Measurements from ENCODE around the gene CCNK. TPM values are rescaled to one million over a fixed set of nuclear protein-coding genes. Genes with fewer than 3 reads are reported as not detected.

The CCNK gene
- total and polyA plus RNA-seq, 10 of the 15 experiments (the other 5 are each of a cell fraction or from before 2014, with no cell fraction given): 10.8 to 88.0 (median 22.5) TPM

DNA sequence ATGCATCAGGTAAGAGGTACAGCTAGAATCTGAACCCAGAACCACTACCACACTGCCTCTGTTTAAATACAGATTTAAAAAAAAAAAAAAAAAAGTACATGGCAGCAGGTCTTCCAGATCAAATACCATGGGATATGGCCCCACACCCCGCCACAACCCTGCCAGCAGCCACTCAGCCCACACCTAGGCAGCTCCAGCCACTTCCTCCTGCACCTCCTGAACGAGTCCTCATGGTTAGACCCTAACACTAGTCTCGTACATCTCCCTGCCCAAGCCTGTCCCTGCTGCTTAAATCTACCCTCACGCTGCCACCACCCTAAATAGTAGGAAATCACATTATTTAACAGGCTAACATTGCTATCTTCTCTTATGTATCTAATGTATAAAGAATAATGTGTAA is 13.1 kb upstream of the CCNK start:
- POLR2A ChIA-PET: no interaction called here
- RAD21 ChIA-PET (ENCODE audit: unreplicated experiment): no interaction called here

DNA sequence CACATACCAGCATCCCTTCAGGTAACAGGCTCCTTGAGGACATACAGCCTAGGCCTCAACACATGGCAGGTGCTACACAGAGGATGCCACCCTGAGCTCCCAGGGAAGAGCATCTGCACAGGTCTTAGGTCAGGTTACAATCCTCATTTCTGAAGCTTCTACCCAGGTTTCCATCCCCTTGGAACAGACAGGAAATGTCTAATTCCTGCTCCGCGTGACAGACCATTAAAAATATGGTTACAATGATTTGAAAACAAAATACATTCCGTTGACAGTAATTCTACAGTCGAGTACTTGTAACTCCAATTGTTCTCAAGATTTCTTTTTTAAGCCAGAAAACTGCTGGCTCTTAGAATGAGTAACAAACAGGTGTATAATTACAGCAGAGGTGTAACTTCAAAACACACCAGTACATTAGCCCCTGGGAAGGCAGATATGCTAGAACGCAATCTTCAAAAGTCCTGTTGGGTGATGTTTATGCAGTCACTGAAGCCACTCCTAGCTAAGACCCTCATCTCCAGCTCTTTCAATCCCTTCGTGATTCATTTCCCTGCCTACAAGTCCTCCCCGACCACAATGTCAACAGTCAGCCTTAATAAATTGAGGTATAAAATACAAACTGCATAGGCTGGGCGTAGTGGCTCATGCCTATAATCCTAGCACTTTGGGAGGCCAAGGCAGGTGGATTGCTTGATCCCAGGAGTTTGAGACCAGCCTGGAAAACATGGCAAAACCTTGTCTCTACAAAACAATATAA is 12.2 kb upstream of the CCNK start:
- ATAC-seq (no peak), DNase-seq (ENCODE audit: low read depth, low spot score) (no peak), FAIRE-seq (no peak)
- H3K9ac ChIP-seq (ENCODE audit: control insufficient read depth, insufficient read depth, low read length): no peak overlapping the region
- H3K4me3 ChIP-seq: no peak overlapping the region
- intact Hi-C loops (cut with micrococcal nuclease; ENCODE audit: unreplicated experiment): no loop called here
- WGBS (ENCODE audit: insufficient coverage, insufficient replicate concordance, low lambda C conversion rate, missing lambda C conversion rate): 92% methylated on average over 8 of the region's 8 CpGs
- SMC1A ChIA-PET (ENCODE audit: uncharacterized antibody, unreplicated experiment): no interaction called here
- BruUV-seq (replicated peaks): no TSS peak
- H3K4me2 ChIP-seq (ENCODE audit: control insufficient read depth, insufficient read depth): no peak overlapping the region
- RAD21 ChIA-PET (ENCODE audit: unreplicated experiment): no interaction called here
- H3K36me3 ChIP-seq (ENCODE audit: control insufficient read depth in 2 of 2, insufficient read depth in 2 of 2, low read length in 1 of 2): peaks cover 9 to 12% of the 10 kb centered on the region in 2 experiments
- no peak overlapping the region for H2AFZ ChIP-seq (ENCODE audit: control insufficient read depth, low read depth, low read length)
- 0 out of 2 replicates have a peak, but pooled peaks cover 3% of the 10 kb centered on the region for H4K20me1 ChIP-seq (ENCODE audit: control insufficient read depth, insufficient read depth)
- TF ChIP-seq, protein P1, sequence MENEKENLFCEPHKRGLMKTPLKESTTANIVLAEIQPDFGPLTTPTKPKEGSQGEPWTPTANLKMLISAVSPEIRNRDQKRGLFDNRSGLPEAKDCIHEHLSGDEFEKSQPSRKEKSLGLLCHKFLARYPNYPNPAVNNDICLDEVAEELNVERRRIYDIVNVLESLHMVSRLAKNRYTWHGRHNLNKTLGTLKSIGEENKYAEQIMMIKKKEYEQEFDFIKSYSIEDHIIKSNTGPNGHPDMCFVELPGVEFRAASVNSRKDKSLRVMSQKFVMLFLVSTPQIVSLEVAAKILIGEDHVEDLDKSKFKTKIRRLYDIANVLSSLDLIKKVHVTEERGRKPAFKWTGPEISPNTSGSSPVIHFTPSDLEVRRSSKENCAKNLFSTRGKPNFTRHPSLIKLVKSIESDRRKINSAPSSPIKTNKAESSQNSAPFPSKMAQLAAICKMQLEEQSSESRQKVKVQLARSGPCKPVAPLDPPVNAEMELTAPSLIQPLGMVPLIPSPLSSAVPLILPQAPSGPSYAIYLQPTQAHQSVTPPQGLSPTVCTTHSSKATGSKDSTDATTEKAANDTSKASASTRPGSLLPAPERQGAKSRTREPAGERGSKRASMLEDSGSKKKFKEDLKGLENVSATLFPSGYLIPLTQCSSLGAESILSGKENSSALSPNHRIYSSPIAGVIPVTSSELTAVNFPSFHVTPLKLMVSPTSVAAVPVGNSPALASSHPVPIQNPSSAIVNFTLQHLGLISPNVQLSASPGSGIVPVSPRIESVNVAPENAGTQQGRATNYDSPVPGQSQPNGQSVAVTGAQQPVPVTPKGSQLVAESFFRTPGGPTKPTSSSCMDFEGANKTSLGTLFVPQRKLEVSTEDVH (IDR thresholded peaks at IDR 0.05; ENCODE audit: low read depth, partially characterized antibody): no peak
- TF ChIP-seq ZZZ3 (IDR thresholded peaks at IDR 0.05; ENCODE audit: control insufficient read depth, insufficient read length, low read depth) (no peak), ZNF217 (IDR thresholded peaks at IDR 0.05) (no peak), BACH1 (IDR thresholded peaks at IDR 0.05; ENCODE audit: borderline replicate concordance) (no peak), HDGF (IDR thresholded peaks at IDR 0.05) (no peak)
- no peak overlapping the region for H3K27ac ChIP-seq (ENCODE audit: control insufficient read depth, insufficient read depth)
- no peaks in the 10 kb centered on the region for H3K9me3 ChIP-seq (replicated peaks; ENCODE audit: control insufficient read depth, insufficient read depth, low read length)
- CTCF ChIA-PET: no interaction called here
- POLR2A ChIA-PET: no interaction called here
- H3K27me3 ChIP-seq (replicated peaks in 1 of 2; ENCODE audit: control insufficient read depth in 2 of 2, insufficient read depth in 2 of 2, low read length in 1 of 2): no peaks in the 10 kb centered on the region
- peaks cover 33% of the 10 kb centered on the region for H3K79me2 ChIP-seq (ENCODE audit: control insufficient read depth, insufficient read depth, low read length)
- H3K4me1 ChIP-seq (ENCODE audit: control insufficient read depth, insufficient read depth, low read length): no peaks in the 10 kb centered on the region
- in situ Hi-C loops (cut with MboI): no loop called here

More for the DNA sequence above, 13.1 kb upstream of the CCNK start:
- Histone ChIP-seq H3K4me1 (ENCODE audit: control insufficient read depth, insufficient read depth, low read length) (no peaks in the 10 kb centered on the region), H3K9me3 (replicated peaks; ENCODE audit: control insufficient read depth, insufficient read depth, low read length) (no peaks in the 10 kb centered on the region), H3K36me3 (ENCODE audit: control insufficient read depth in 2 of 2, insufficient read depth in 2 of 2, low read length in 1 of 2) (peaks cover 12 to 16% of the 10 kb centered on the region in 2 experiments), H3K79me2 (ENCODE audit: control insufficient read depth, insufficient read depth, low read length) (peaks cover 26% of the 10 kb centered on the region), H2AFZ (ENCODE audit: control insufficient read depth, low read depth, low read length) (no peak overlapping the region), H3K4me3 (no peak overlapping the region), H4K20me1 (ENCODE audit: control insufficient read depth, insufficient read depth) (0 out of 2 replicates have a peak, but pooled peaks cover 3% of the 10 kb centered on the region), H3K9ac (ENCODE audit: control insufficient read depth, insufficient read depth, low read length) (no peak overlapping the region), H3K27ac (ENCODE audit: control insufficient read depth, insufficient read depth) (no peak overlapping the region), H3K4me2 (ENCODE audit: control insufficient read depth, insufficient read depth) (no peak overlapping the region), H3K27me3 (replicated peaks in 1 of 2; ENCODE audit: control insufficient read depth in 2 of 2, insufficient read depth in 2 of 2, low read length in 1 of 2) (no peaks in the 10 kb centered on the region)
- intact Hi-C loops (cut with micrococcal nuclease; ENCODE audit: unreplicated experiment): no loop called here
- ChIA-PET CTCF (no interaction called here), SMC1A (ENCODE audit: uncharacterized antibody, unreplicated experiment) (no interaction called here)
- FAIRE-seq (no peak), ATAC-seq (no peak), DNase-seq (ENCODE audit: low read depth, low spot score) (no peak)
- no TSS peak for BruUV-seq (replicated peaks)
- in situ Hi-C loops (cut with MboI): no loop called here
- 53% methylated on average over 4 of the region's 4 CpGs for WGBS (ENCODE audit: insufficient coverage, insufficient replicate concordance, low lambda C conversion rate, missing lambda C conversion rate)
- TF ChIP-seq YY1 (IDR thresholded peaks at IDR 0.05; ENCODE audit: low read depth, low read length): no peak

Measured in GM12878 (cell line).